A673 (cell line): Measurements from ENCODE around the gene CBLN3. TPM values are rescaled to one million over a fixed set of nuclear protein-coding genes. Genes with fewer than 3 reads are reported as not detected.

Experiments
- BruUV-seq: library from RNA; stranded (reverse); fragments of 400-500 nt; replicated peaks from 2 replicates; lab custom pipeline; 2021; lab: Mats Ljungman, UMichigan
- CTCF ChIA-PET: fragments of 300-600 bp; sonication (Branson Sonifier 250); formaldehyde crosslinking; loops from one replicate; lab custom pipeline; 2022; ENCODE audit warnings: antibody characterized with exemption; lab: Charles Lee
- POLR2A ChIA-PET: fragments of 300-600 bp; sonication (Branson Sonifier 250); formaldehyde crosslinking; loops from one replicate; lab custom pipeline; 2022; ENCODE audit warnings: antibody characterized with exemption; ENCODE audit not compliant: low non-redundant PET; lab: Charles Lee
- DNase-seq: peaks from one replicate; pipeline ENCODE4 v3.0.0-alpha.2; 2015; ENCODE audit warnings: low spot score
- H3K27ac ChIP-seq: fragments of 200-600 bp; sonication (generic); 2 replicates; pipeline ENCODE4 v1.5.1; 2016; ENCODE audit warnings: mixed run types, low read depth, mild to moderate bottlenecking, mixed read lengths, antibody characterized with exemption, low read length; ENCODE audit not compliant: poor library complexity, severe bottlenecking
- H3K27me3 ChIP-seq: fragments of 200-600 bp; sonication (generic); replicated peaks from 2 replicates; pipeline ENCODE4 v1.6.1; 2017; ENCODE audit warnings: mixed run types, low read depth, mild to moderate bottlenecking, mixed read lengths, antibody characterized with exemption, low read length; ENCODE audit not compliant: insufficient read depth, poor library complexity
- H3K36me3 ChIP-seq: fragments of 200-600 bp; sonication (generic); 2 replicates; pipeline ENCODE4 v1.6.1; 2016; ENCODE audit warnings: mixed run types, mild to moderate bottlenecking, mixed read lengths, antibody characterized with exemption, low read length; ENCODE audit not compliant: insufficient read depth, poor library complexity, severe bottlenecking
- H3K4me1 ChIP-seq: fragments of 200-600 bp; sonication (generic); 2 replicates; pipeline ENCODE4 v1.6.1; 2017; ENCODE audit warnings: mixed run types, mild to moderate bottlenecking, mixed read lengths, antibody characterized with exemption, low read length; ENCODE audit not compliant: insufficient read depth, poor library complexity, severe bottlenecking
- H3K4me3 ChIP-seq: fragments of 200-600 bp; sonication (generic); 2 replicates; pipeline ENCODE4 v1.5.1; 2016; ENCODE audit warnings: low read depth, mixed run types, mild to moderate bottlenecking, mixed read lengths, low read length; ENCODE audit not compliant: poor library complexity, severe bottlenecking
- H3K9me3 ChIP-seq: fragments of 200-600 bp; sonication (generic); 2 replicates; pipeline ENCODE4 v1.6.1; 2016; ENCODE audit warnings: mixed run types, low read depth, mild to moderate bottlenecking, mixed read lengths, antibody characterized with exemption, low read length; ENCODE audit not compliant: poor library complexity, severe bottlenecking
- CTCF ChIP-seq: fragments of 300-800, 200-600 bp; sonication (generic); conservative IDR thresholded peaks from 2 replicates; pipeline ENCODE4 v1.5.1; 2017; ENCODE audit warnings: low read depth, mild to moderate bottlenecking, antibody characterized with exemption, low read length, moderate library complexity, mixed read lengths
- EZH2 ChIP-seq: fragments of 200-600 bp; sonication (generic); IDR thresholded peaks from 2 replicates; pipeline ENCODE4 v1.6.1; 2017; ENCODE audit warnings: borderline replicate concordance, low read depth, mild to moderate bottlenecking, mixed read lengths, antibody characterized with exemption, low read length; ENCODE audit not compliant: poor library complexity, severe bottlenecking
- intact Hi-C: fragments of 100-400 bp; cut with micrococcal nuclease; formaldehyde crosslinking; loops from one replicate; pipeline ENCODE4 v1.10.0; 2022; ENCODE audit not compliant: unreplicated experiment
- total RNA-seq: library from RNA; stranded (reverse); gene quantifications from 2 replicates; pipeline ENCODE4 v1.2.3, GENCODE V29; 2021

The CBLN3 gene
- total RNA-seq, 1 experiment from 2014 or later: 0.80 TPM

GRCh38 chr14:24403294-24403998 lies 26.0 kb downstream of the CBLN3 start:
- TF ChIP-seq EZH2 (no peak), CTCF (no peak)
- POLR2A ChIA-PET: no interaction called here
- no peaks in the 10 kb centered on the region for H3K27me3 ChIP-seq
- H3K4me1 ChIP-seq: peaks cover 12% of the 10 kb centered on the region
- no peak for DNase-seq
- H3K9me3 ChIP-seq: no peaks in the 10 kb centered on the region
- intact Hi-C loops: no loop called here
- CTCF ChIA-PET: no interaction called here
- no peak overlapping the region for H3K27ac ChIP-seq
- H3K36me3 ChIP-seq: no peaks in the 10 kb centered on the region
- BruUV-seq: no TSS peak
- H3K4me3 ChIP-seq: no peak overlapping the region

- POLR2A ChIA-PET: no interaction called here
- H3K36me3 ChIP-seq: no peaks in the 10 kb centered on the region
- TF ChIP-seq EZH2 (no peak), CTCF (no peak)
- no peaks in the 10 kb centered on the region for H3K27me3 ChIP-seq
- H3K4me1 ChIP-seq: peaks cover 18% of the 10 kb centered on the region
- H3K9me3 ChIP-seq: no peaks in the 10 kb centered on the region
- no peak overlapping the region for H3K4me3 ChIP-seq
- CTCF ChIA-PET: no interaction called here
- H3K27ac ChIP-seq: no peak overlapping the region
- intact Hi-C loops: no loop called here
- DNase-seq: no peak
- no TSS peak for BruUV-seq
Observed at GRCh38 chr14:24401810-24402702, 27.4 kb downstream of the CBLN3 start.

GRCh38 chr14:24399999-24400718 lies 29.3 kb downstream of the CBLN3 start:
- no peaks in the 10 kb centered on the region for H3K27me3 ChIP-seq
- peak overlapping the region; percentile 62 for H3K4me3 ChIP-seq
- no peaks in the 10 kb centered on the region for H3K36me3 ChIP-seq
- no TSS peak for BruUV-seq
- TF ChIP-seq CTCF (no peak), EZH2 (no peak)
- POLR2A ChIA-PET: no interaction called here
- peak overlapping the region; percentile 49 for H3K27ac ChIP-seq
- peaks cover 18% of the 10 kb centered on the region for H3K4me1 ChIP-seq
- intact Hi-C loops: no loop called here
- CTCF ChIA-PET: no interaction called here
- DNase-seq: no peak
- no peaks in the 10 kb centered on the region for H3K9me3 ChIP-seq
